Natural killer cell (primary cell): Measurements from ENCODE around the gene IL18. TPM values are rescaled to one million over a fixed set of nuclear protein-coding genes. Genes with fewer than 3 reads are reported as not detected.

Source experiments
- ATAC-seq, 3 donors: fragments of 150-1000 bp in 2 of 3; fragments of 200-7000 bp in 1 of 3; cut with Tn5 transposase; 1 replicate in 1 of 3; 2 replicates in 2 of 3; pipeline ENCODE4 v1.10.0; 2021; ENCODE audit warnings: mild to moderate bottlenecking in 2 of 3, moderate library complexity in 2 of 3
- DNase-seq, 2 donors: peaks; one replicate each; pipeline versions ENCODE4 v3.0.0 to v3.0.0-alpha.2; 2013 to 2021; ENCODE audit warnings: mixed read lengths in 1 of 2
- H3K27ac ChIP-seq: one replicate; pipeline ENCODE4 v1.5.1; 2013; ENCODE audit warnings: mild to moderate bottlenecking, low read length
- H3K27me3 ChIP-seq: one replicate; pipeline ENCODE4 v1.6.1; 2013; ENCODE audit warnings: low read length; ENCODE audit not compliant: control insufficient read depth, insufficient read depth
- H3K36me3 ChIP-seq: one replicate; pipeline ENCODE4 v1.6.1; 2013; ENCODE audit warnings: low read length; ENCODE audit not compliant: control insufficient read depth, insufficient read depth
- H3K4me1 ChIP-seq: one replicate; pipeline ENCODE4 v1.6.1; 2013; ENCODE audit warnings: low read length; ENCODE audit not compliant: control insufficient read depth, insufficient read depth
- H3K4me3 ChIP-seq: one replicate; pipeline ENCODE4 v1.5.1; 2013; ENCODE audit warnings: low read length
- H3K9me3 ChIP-seq: one replicate; pipeline ENCODE4 v1.6.1; 2013; ENCODE audit warnings: low read length; ENCODE audit not compliant: control insufficient read depth, insufficient read depth
- H3K27ac Mint-ChIP-seq, 2 donors: one replicate each; pipeline ENCODE4 v1.8.0; 2022; ENCODE audit warnings: mild to moderate bottlenecking in 2 of 2, mixed read lengths in 2 of 2, moderate library complexity in 1 of 2
- H3K27me3 Mint-ChIP-seq, 2 donors: one replicate each; pipeline ENCODE4 v1.8.0; 2022; ENCODE audit warnings: low read depth in 2 of 2, mixed read lengths in 2 of 2
- H3K36me3 Mint-ChIP-seq: one replicate; pipeline ENCODE4 v1.8.0; 2022; ENCODE audit warnings: mixed read lengths
- H3K4me1 Mint-ChIP-seq, 2 donors: one replicate each; pipeline ENCODE4 v1.8.0; 2022; ENCODE audit warnings: mixed read lengths in 2 of 2
- H3K4me3 Mint-ChIP-seq: one replicate; pipeline ENCODE4 v1.8.0; 2022; ENCODE audit warnings: mild to moderate bottlenecking, moderate library complexity, mixed read lengths
- H3K9me3 Mint-ChIP-seq, 2 donors: one replicate each; pipeline ENCODE4 v1.8.0; 2022; ENCODE audit warnings: mixed read lengths in 2 of 2
- CTCF ChIP-seq: fragments of 200-600 bp; IDR thresholded peaks from one replicate; pipeline ENCODE4 v1.8.0; 2022; ENCODE audit warnings: antibody characterized with exemption
- WGBS: methylation state at CpG from one replicate; pipeline ENCODE4 v1.1.7; 2013; ENCODE audit warnings: missing lambda C conversion rate; ENCODE audit not compliant: insufficient coverage; 5-methylcytosine and 5-hydroxymethylcytosine counted together
- intact Hi-C: fragments of 100-400 bp; cut with micrococcal nuclease; formaldehyde crosslinking; loops from one replicate; pipeline ENCODE4 v1.14.2; 2022
- total RNA-seq, 4 donors: library from RNA; stranded (reverse); fragments of 120-200 nt in 1 of 4; gene quantifications; one replicate each; pipeline versions ENCODE4 v1.2.3 to v1.2.4, GENCODE V29; 2013 to 2022

IL18 gene
- total RNA-seq, 3 donors from 2014 or later (not counting 1 experiment from before 2014, with no cell fraction given): 9.3 to 13.8 (median 10.7) TPM

- Mint-ChIP-seq H3K27ac (no peak overlapping the region), H3K4me3 (no peak overlapping the region), H3K36me3 (no peaks in the 10 kb centered on the region), H3K27me3 (no peaks in the 10 kb centered on the region), H3K9me3 (no peaks in the 10 kb centered on the region), H3K4me1 (no peaks in the 10 kb centered on the region)
- H3K4me1 ChIP-seq: no peaks in the 10 kb centered on the region
- no peaks in the 10 kb centered on the region for H3K9me3 ChIP-seq
- ATAC-seq: no peak
- TF ChIP-seq CTCF: no peak
- no peak overlapping the region for H3K27ac ChIP-seq
- no peak for DNase-seq
- H3K4me3 ChIP-seq: no peak overlapping the region
- H3K27me3 ChIP-seq: no peaks in the 10 kb centered on the region
- intact Hi-C loops: no loop called here
- H3K36me3 ChIP-seq: no peaks in the 10 kb centered on the region
- WGBS: 98% methylated on average over 5 of the region's 5 CpGs
These were observed 41.8 kb downstream of the IL18 start for GRCh38 chr11:112121981-112122615.

- Mint-ChIP-seq H3K4me3 (no peak overlapping the region), H3K27me3 (no peaks in the 10 kb centered on the region), H3K4me1 (peaks cover 4 to 5% of the 10 kb centered on the region in 2 donors), H3K9me3 (no peaks in the 10 kb centered on the region), H3K36me3 (no peaks in the 10 kb centered on the region), H3K27ac (no peak overlapping the region)
- 100% methylated on average over 1 of the region's 2 CpGs for WGBS
- Histone ChIP-seq H3K36me3 (no peaks in the 10 kb centered on the region), H3K4me1 (no peaks in the 10 kb centered on the region), H3K27ac (no peak overlapping the region), H3K4me3 (no peak overlapping the region), H3K9me3 (no peaks in the 10 kb centered on the region), H3K27me3 (no peaks in the 10 kb centered on the region)
- no peak for DNase-seq
- peak in 1 of 3 donors; percentile 34 for ATAC-seq
- TF ChIP-seq CTCF: no peak
- intact Hi-C loops: no loop called here
These were observed 45.7 kb downstream of the IL18 start for GRCh38 chr11:112118176-112118575.

GRCh38 chr11:112115386-112115785 lies 48.5 kb downstream of the IL18 start:
- Mint-ChIP-seq H3K36me3 (no peaks in the 10 kb centered on the region), H3K27ac (no peak overlapping the region), H3K4me3 (no peak overlapping the region), H3K4me1 (peaks cover 4 to 5% of the 10 kb centered on the region in 2 donors), H3K9me3 (no peaks in the 10 kb centered on the region), H3K27me3 (no peaks in the 10 kb centered on the region)
- no peaks in the 10 kb centered on the region for H3K36me3 ChIP-seq
- intact Hi-C loops: no loop called here
- H3K9me3 ChIP-seq: no peaks in the 10 kb centered on the region
- TF ChIP-seq CTCF: no peak
- H3K27ac ChIP-seq: no peak overlapping the region
- H3K27me3 ChIP-seq: no peaks in the 10 kb centered on the region
- ATAC-seq (no peak), DNase-seq (no peak)
- H3K4me3 ChIP-seq: no peak overlapping the region
- WGBS: 70% methylated on average over 5 of the region's 5 CpGs
- no peaks in the 10 kb centered on the region for H3K4me1 ChIP-seq

- H3K36me3 Mint-ChIP-seq: no peaks in the 10 kb centered on the region
- DNase-seq: no peak
- no peak overlapping the region for H3K4me3 Mint-ChIP-seq
- Histone ChIP-seq H3K4me1 (no peaks in the 10 kb centered on the region), H3K36me3 (no peaks in the 10 kb centered on the region), H3K27ac (no peak overlapping the region), H3K27me3 (no peaks in the 10 kb centered on the region), H3K9me3 (no peaks in the 10 kb centered on the region), H3K4me3 (no peak overlapping the region)
- intact Hi-C loops: no loop called here
- WGBS: 95% methylated on average over 1 of the region's 2 CpGs
- ATAC-seq: no peak
- no peaks in the 10 kb centered on the region for H3K27me3 Mint-ChIP-seq
- no peaks in the 10 kb centered on the region for H3K9me3 Mint-ChIP-seq
- no peak for TF ChIP-seq CTCF
- peaks cover 4 to 5% of the 10 kb centered on the region in 2 donors for H3K4me1 Mint-ChIP-seq
- H3K27ac Mint-ChIP-seq: no peak overlapping the region
These were observed 49.4 kb downstream of the IL18 start for GRCh38 chr11:112114460-112114859.
